CD14-positive monocyte (primary cell): ENCODE data around the gene EIPR1. TPM values are rescaled to one million over a fixed set of nuclear protein-coding genes. Genes with fewer than 3 reads are reported as not detected.

Experiments used
- DNase-seq, 3 donors: peaks; one replicate each; pipeline ENCODE4 v3.0.0-alpha.2; 2011 to 2022
- H2AFZ ChIP-seq: 2 replicates; pipeline ENCODE4 v1.6.0; 2012; ENCODE audit warnings: mild to moderate bottlenecking, low read depth, low read length, inconsistent platforms; ENCODE audit not compliant: insufficient read depth, poor library complexity, severe bottlenecking
- H3K27ac ChIP-seq, 2 donors: 1 replicate in 1 of 2; 2 replicates in 1 of 2; pipeline ENCODE4 v1.5.1; 2012 to 2013; ENCODE audit warnings: low read length in 2 of 2, control low read depth in 1 of 2, inconsistent platforms in 1 of 2, low read depth in 1 of 2, mild to moderate bottlenecking in 1 of 2
- H3K27me3 ChIP-seq, 2 donors: one replicate each; pipeline versions ENCODE4 v1.6.0 to v1.6.1; 2011 to 2013; ENCODE audit warnings: low read length in 2 of 2; ENCODE audit not compliant: control insufficient read depth in 2 of 2, insufficient read depth in 2 of 2
- H3K36me3 ChIP-seq, 2 donors: replicated peaks in 1 of 2; 1 replicate in 1 of 2; 2 replicates in 1 of 2; pipeline versions ENCODE4 v1.5.1 to v1.6.1; 2012 to 2013; ENCODE audit warnings: low read length in 2 of 2, control low read depth in 1 of 2, inconsistent platforms in 1 of 2, mild to moderate bottlenecking in 1 of 2; ENCODE audit not compliant: insufficient read depth in 2 of 2, control insufficient read depth in 1 of 2
- H3K4me1 ChIP-seq, 2 donors: 1 replicate in 1 of 2; 2 replicates in 1 of 2; pipeline versions ENCODE4 v1.5.1 to v1.6.1; 2012 to 2013; ENCODE audit warnings: low read length in 2 of 2, control low read depth in 1 of 2, inconsistent platforms in 1 of 2, mild to moderate bottlenecking in 1 of 2, moderate library complexity in 1 of 2; ENCODE audit not compliant: insufficient read depth in 2 of 2, control insufficient read depth in 1 of 2
- H3K4me2 ChIP-seq: replicated peaks from 2 replicates; pipeline ENCODE3; 2012; ENCODE audit warnings: low read length, moderate library complexity, mild to moderate bottlenecking; ENCODE audit not compliant: poor library complexity, severe bottlenecking; ENCODE audit errors: extremely low read depth
- H3K4me3 ChIP-seq, 3 experiments: fragments of 200-600 bp in 1 of 3; sonication (generic) in 1 of 3; replicated peaks in 1 of 3; 1 replicate in 2 of 3; 2 replicates in 1 of 3; pipeline ENCODE4 v1.5.1; 2011 to 2013; ENCODE audit warnings: low read length in 3 of 3, mild to moderate bottlenecking in 3 of 3, control low read depth in 2 of 3, low read depth in 2 of 3, inconsistent platforms in 1 of 3, moderate library complexity in 1 of 3
- H3K79me2 ChIP-seq: 2 replicates; pipeline ENCODE4 v1.6.0; 2012; ENCODE audit warnings: mild to moderate bottlenecking, control low read depth, inconsistent platforms, low read length, moderate library complexity; ENCODE audit not compliant: insufficient read depth
- H3K9ac ChIP-seq: 2 replicates; pipeline ENCODE4 v1.6.0; 2017; ENCODE audit warnings: low read length, mild to moderate bottlenecking; ENCODE audit not compliant: insufficient read depth, poor library complexity, severe bottlenecking
- H3K9me3 ChIP-seq, 2 donors: replicated peaks in 1 of 2; 1 replicate in 1 of 2; 2 replicates in 1 of 2; pipeline versions ENCODE4 v1.5.1 to v1.6.1; 2012 to 2013; ENCODE audit warnings: low read length in 2 of 2, control low read depth in 1 of 2; ENCODE audit not compliant: control insufficient read depth in 1 of 2, insufficient read depth in 1 of 2
- H4K20me1 ChIP-seq: 2 replicates; pipeline ENCODE4 v1.6.0; 2012; ENCODE audit warnings: mild to moderate bottlenecking, low read length, control low read depth, moderate library complexity; ENCODE audit not compliant: insufficient read depth
- H3K27ac Mint-ChIP-seq, 7 donors: one replicate each; pipeline ENCODE4 v1.8.0; 2020; ENCODE audit warnings: mild to moderate bottlenecking in 7 of 7, mixed read lengths in 7 of 7, moderate library complexity in 6 of 7, inconsistent platforms in 2 of 7
- H3K27me3 Mint-ChIP-seq, 3 donors: one replicate each; pipeline ENCODE4 v1.8.0; 2021 to 2022; ENCODE audit warnings: low read depth in 3 of 3, mild to moderate bottlenecking in 3 of 3, mixed read lengths in 3 of 3, moderate library complexity in 3 of 3, inconsistent platforms in 1 of 3
- H3K36me3 Mint-ChIP-seq, 2 donors: one replicate each; pipeline ENCODE4 v1.8.0; 2020; ENCODE audit warnings: mixed read lengths in 2 of 2, inconsistent platforms in 1 of 2, mild to moderate bottlenecking in 1 of 2
- H3K4me1 Mint-ChIP-seq: one replicate; pipeline ENCODE4 v1.8.0; 2020; ENCODE audit warnings: mild to moderate bottlenecking, mixed read lengths
- H3K4me3 Mint-ChIP-seq, 2 donors: one replicate each; pipeline ENCODE4 v1.8.0; 2020; ENCODE audit warnings: mild to moderate bottlenecking in 2 of 2, mixed read lengths in 2 of 2, moderate library complexity in 1 of 2
- H3K9me3 Mint-ChIP-seq, 7 donors: one replicate each; pipeline ENCODE4 v1.8.0; 2020 to 2022; ENCODE audit warnings: mixed read lengths in 7 of 7, mild to moderate bottlenecking in 6 of 7, moderate library complexity in 6 of 7, inconsistent platforms in 2 of 7
- WGBS: methylation state at CpG from one replicate; pipeline ENCODE4 v1.1.5; 2013; ENCODE audit warnings: missing lambda C conversion rate; ENCODE audit not compliant: insufficient coverage; 5-methylcytosine and 5-hydroxymethylcytosine counted together
- intact Hi-C, 2 donors: fragments of 100-400 bp; cut with micrococcal nuclease; formaldehyde crosslinking; loops; one replicate each; pipeline versions ENCODE4 v1.15.0 to v1.15.1; 2023
- polyA plus RNA-seq, 3 donors: library from polyadenylated mRNA; depleted of rRNA in 1 of 3; unstranded in 2 of 3; stranded (reverse) in 1 of 3; fragments of 300-500 nt in 2 of 3; fragments of >200 nt in 1 of 3; fragmentation: Illumina TruSeq in 2 of 3; gene quantifications; 1 replicate in 2 of 3; 2 replicates in 1 of 3; pipeline ENCODE4 v1.2.3, GENCODE V29; 2012 to 2021
- TF ChIP-seq, protein P1 (sequence below): fragments of 200-600 bp; IDR thresholded peaks from one replicate; pipeline ENCODE4 v1.8.0; 2022; ENCODE audit warnings: antibody characterized with exemption, mild to moderate bottlenecking

The EIPR1 gene
- polyA plus RNA-seq, 3 donors, result 19.0 to 22.4 (median 20.8) TPM

DNA sequence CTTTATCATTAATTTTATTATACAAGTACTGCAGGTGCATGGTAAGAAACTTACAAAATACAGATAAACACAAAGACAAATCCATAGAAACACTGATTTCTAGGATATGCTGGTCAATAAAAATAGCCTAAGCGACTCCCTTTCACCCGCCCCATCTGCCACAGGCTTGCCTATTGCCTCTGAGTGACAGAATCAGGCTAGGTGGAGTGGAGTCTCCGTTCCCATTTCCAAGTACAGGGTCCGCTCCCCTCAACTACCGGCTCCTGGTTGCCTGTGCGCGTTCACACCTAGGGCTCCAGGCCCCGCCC, 1.7 kb upstream of the EIPR1 start:
- Histone ChIP-seq H3K27me3 (no peaks in the 10 kb centered on the region), H4K20me1 (peaks cover 5% of the 10 kb centered on the region), H3K9me3 (peaks cover 0 to 8% of the 10 kb centered on the region in 2 donors), H3K4me2 (peak overlapping the region; percentile 79), H3K79me2 (peaks cover 57% of the 10 kb centered on the region), H2AFZ (peak overlapping the region; percentile 98), H3K4me3 (peak overlapping the region; percentile 52 to 85 (median 84)), H3K9ac (peak overlapping the region; percentile 88), H3K27ac (peak overlapping the region; percentile 74 to 92), H3K36me3 (peaks cover 3 to 23% of the 10 kb centered on the region in 2 donors), H3K4me1 (peaks cover 36 to 41% of the 10 kb centered on the region in 2 donors)
- DNase-seq, result no peak
- no peaks in the 10 kb centered on the region for H3K27me3 Mint-ChIP-seq
- H3K36me3 Mint-ChIP-seq, result peaks cover 13 to 25% of the 10 kb centered on the region in 2 donors
- 7% methylated on average over 6 of the region's 8 CpGs for WGBS
- H3K4me3 Mint-ChIP-seq, result peak overlapping the region; percentile 92 to 96
- intact Hi-C loops, result loop anchor here (5.0 kb wide), 1 partner anchor 198 kb away; the partner anchor contains the start of gene RPS7 (in 2 of the 2)
- H3K4me1 Mint-ChIP-seq, result peaks cover 38% of the 10 kb centered on the region
- H3K27ac Mint-ChIP-seq, result peak overlapping the region; percentile 91 to 97 (median 94)
- peaks cover 0 to 8% (median 2%) of the 10 kb centered on the region in 7 donors for H3K9me3 Mint-ChIP-seq
- TF ChIP-seq, protein P1, sequence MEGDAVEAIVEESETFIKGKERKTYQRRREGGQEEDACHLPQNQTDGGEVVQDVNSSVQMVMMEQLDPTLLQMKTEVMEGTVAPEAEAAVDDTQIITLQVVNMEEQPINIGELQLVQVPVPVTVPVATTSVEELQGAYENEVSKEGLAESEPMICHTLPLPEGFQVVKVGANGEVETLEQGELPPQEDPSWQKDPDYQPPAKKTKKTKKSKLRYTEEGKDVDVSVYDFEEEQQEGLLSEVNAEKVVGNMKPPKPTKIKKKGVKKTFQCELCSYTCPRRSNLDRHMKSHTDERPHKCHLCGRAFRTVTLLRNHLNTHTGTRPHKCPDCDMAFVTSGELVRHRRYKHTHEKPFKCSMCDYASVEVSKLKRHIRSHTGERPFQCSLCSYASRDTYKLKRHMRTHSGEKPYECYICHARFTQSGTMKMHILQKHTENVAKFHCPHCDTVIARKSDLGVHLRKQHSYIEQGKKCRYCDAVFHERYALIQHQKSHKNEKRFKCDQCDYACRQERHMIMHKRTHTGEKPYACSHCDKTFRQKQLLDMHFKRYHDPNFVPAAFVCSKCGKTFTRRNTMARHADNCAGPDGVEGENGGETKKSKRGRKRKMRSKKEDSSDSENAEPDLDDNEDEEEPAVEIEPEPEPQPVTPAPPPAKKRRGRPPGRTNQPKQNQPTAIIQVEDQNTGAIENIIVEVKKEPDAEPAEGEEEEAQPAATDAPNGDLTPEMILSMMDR, result no peak

DNA sequence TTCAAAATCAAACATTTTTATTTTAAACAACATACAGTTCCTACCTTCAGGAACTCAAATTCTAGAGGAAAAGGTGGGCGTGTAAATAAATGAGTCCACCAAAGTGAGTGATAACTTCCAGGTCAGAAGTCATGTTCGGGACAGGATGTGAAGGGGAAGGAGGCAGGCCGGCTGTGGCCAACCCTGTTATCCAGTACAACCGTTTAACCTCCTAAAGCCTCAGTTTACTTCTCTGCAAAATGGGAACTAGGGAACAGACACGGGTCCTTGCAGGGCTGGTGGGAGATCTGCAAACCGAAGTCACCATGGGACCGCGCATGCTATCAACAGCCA, 373 bp downstream of the EIPR1 start:
- intact Hi-C loops, result loop anchor here (1.0 to 5.0 kb wide), 2 partner anchors 181 to 200 kb away; partner anchors contain the start of genes RPS7 (in 2 of the 2) and RNASEH1 (in 1 of the 2)
- Mint-ChIP-seq H3K27ac (peak overlapping the region; percentile 88 to 96 (median 91)), H3K9me3 (peaks cover 0 to 10% (median 2%) of the 10 kb centered on the region in 7 donors), H3K27me3 (no peaks in the 10 kb centered on the region), H3K36me3 (peaks cover 8 to 16% of the 10 kb centered on the region in 2 donors), H3K4me3 (peak overlapping the region; percentile 91 to 95), H3K4me1 (peaks cover 38% of the 10 kb centered on the region)
- 0% methylated on average over 7 of the region's 8 CpGs for WGBS
- H2AFZ ChIP-seq, result peak overlapping the region; percentile 99
- peak overlapping the region; percentile 86 to 96 (median 91) for H3K4me3 ChIP-seq
- TF ChIP-seq, protein P1, result no peak
- H3K9ac ChIP-seq, result peak overlapping the region; percentile 74
- peaks cover 36 to 41% of the 10 kb centered on the region in 2 donors for H3K4me1 ChIP-seq
- H4K20me1 ChIP-seq, result peaks cover 5% of the 10 kb centered on the region
- H3K4me2 ChIP-seq, result peak overlapping the region; percentile 92
- H3K79me2 ChIP-seq, result peaks cover 55% of the 10 kb centered on the region
- peaks cover 3 to 8% of the 10 kb centered on the region in 2 donors for H3K36me3 ChIP-seq
- no peaks in the 10 kb centered on the region for H3K27me3 ChIP-seq
- peak; percentile 19 to 34 (median 33) for DNase-seq
- H3K9me3 ChIP-seq, result peaks cover 0 to 8% of the 10 kb centered on the region in 2 donors
- peak overlapping the region; percentile 82 to 91 for H3K27ac ChIP-seq
